Measurements from ENCODE around the gene EAF2. TPM values are rescaled to one million over a fixed set of nuclear protein-coding genes. Genes with fewer than 3 reads are reported as not detected.
A peak's percentile ranks its signal among the peaks of the same experiment; 100 is the strongest.

Gene EAF2
- total RNA-seq, 6 experiments from 2014 or later, result 1.4 to 3.0 (median 2.0) TPM

DNA sequence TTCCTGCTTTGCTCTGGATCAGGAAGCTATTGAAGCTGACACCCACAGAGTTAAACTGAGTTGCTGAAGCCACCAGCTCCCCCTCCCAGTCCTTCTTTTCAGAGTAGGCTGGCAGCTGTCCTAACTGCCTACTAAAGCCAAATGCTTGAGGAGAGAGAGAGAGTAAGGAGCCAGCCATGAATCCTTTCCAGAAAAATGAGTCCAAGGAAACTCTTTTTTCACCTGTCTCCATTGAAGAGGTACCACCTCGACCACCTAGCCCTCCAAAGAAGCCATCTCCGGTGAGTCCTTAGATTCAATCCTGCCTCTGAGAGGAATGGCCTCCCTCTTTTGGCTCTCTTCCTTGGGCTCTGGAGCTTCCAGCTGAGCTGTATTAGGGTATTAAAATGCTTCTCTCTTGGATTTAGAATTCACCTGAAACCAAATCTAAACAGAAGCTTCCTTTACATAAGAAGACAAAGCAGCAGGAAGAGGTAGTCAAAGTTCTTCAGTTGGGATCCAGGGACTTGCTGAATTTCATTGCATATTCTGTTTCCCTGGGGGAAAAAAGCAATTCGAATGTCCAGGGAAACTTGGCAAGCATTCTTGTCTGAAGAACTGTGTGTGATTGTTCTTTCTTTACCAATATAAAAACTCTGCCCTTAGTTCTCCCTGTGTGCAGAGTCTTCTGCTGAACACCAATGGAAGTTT, 59.4 kb downstream of the EAF2 start, which contains the start of gene SLC15A2:
SLC15A2 (plus strand) TSS at position 101 of the 690 bp plus-strand sequence; CDS start at position 177, 76 bp downstream.
- TF ChIP-seq CTCF (IDR thresholded peaks at IDR 0.05), result no peak
- TF ChIP-seq POLR2A (IDR thresholded peaks at IDR 0.05), result no peak
- no peaks in the 10 kb centered on the region for H3K9me3 ChIP-seq
- 45% methylated on average over 3 of the region's 3 CpGs for WGBS (ENCODE audit: insufficient coverage, low coverage, low lambda C conversion rate, missing lambda C conversion rate)
- intact Hi-C loops (cut with DNase I), result no loop called here
- DNase-seq (no peak), ATAC-seq (peak in 1 of 4 donors; percentile 42)
- H3K4me1 ChIP-seq, result peaks cover 0 to 9% (median 0%) of the 10 kb centered on the region in 4 donors
- H3K36me3 ChIP-seq, result no peaks in the 10 kb centered on the region
- no peak within 1 kb of the TSS for H3K27ac ChIP-seq
- H3K4me3 ChIP-seq, result no peak within 1 kb of the TSS
- H3K27me3 ChIP-seq, result no peaks in the 10 kb centered on the region

GRCh38 chr3:121895121-121895520, 60.1 kb downstream of the EAF2 start:
- Histone ChIP-seq H3K27me3 (no peaks in the 10 kb centered on the region), H3K4me1 (peaks cover 0 to 9% (median 0%) of the 10 kb centered on the region in 4 donors), H3K27ac (no peak overlapping the region), H3K9me3 (no peaks in the 10 kb centered on the region), H3K36me3 (no peaks in the 10 kb centered on the region), H3K4me3 (no peak overlapping the region)
- DNase-seq (peak in 1 of 3 donors; percentile 56), ATAC-seq (peak; percentile 86 to 100 (median 92))
- intact Hi-C loops (cut with DNase I), result no loop called here
- WGBS (ENCODE audit: insufficient coverage, low coverage, low lambda C conversion rate, missing lambda C conversion rate), result 6% methylated on average over 1 of the region's 1 CpG
- TF ChIP-seq CTCF (IDR thresholded peaks at IDR 0.05) (no peak), POLR2A (IDR thresholded peaks at IDR 0.05) (no peak)

- TF ChIP-seq POLR2A (IDR thresholded peaks at IDR 0.05), result no peak
- TF ChIP-seq CTCF (IDR thresholded peaks at IDR 0.05), result no peak
- Histone ChIP-seq H3K9me3 (no peaks in the 10 kb centered on the region), H3K4me1 (peaks cover 0 to 9% (median 0%) of the 10 kb centered on the region in 4 donors), H3K4me3 (no peak overlapping the region), H3K36me3 (no peaks in the 10 kb centered on the region), H3K27me3 (no peaks in the 10 kb centered on the region), H3K27ac (no peak overlapping the region)
- intact Hi-C loops (cut with DNase I), result no loop called here
- ATAC-seq (no peak), DNase-seq (no peak)
These were observed 60.7 kb downstream of the EAF2 start for GRCh38 chr3:121895736-121896135.

DNA sequence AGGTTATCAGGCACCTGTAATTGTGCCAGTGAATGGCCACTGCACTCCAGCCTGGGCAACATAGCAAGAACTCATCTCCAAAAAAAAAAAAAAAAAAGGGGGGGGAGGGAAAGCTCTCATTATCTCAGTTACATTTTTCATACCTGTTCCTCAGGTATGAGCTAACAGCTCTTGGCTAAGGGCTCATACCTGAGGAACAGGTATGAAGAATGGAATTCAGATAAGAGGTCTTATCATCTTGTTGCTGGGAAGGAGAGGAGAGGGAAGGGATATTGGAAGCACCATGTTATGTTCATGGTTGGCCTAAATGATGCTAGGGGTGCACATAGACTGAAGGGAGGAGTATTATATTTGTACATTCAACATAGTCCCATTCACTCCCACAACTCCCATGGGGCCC, 61.8 kb downstream of the EAF2 start:
- no peak for DNase-seq
- no peak for ATAC-seq
- Histone ChIP-seq H3K4me3 (no peak overlapping the region), H3K27me3 (no peaks in the 10 kb centered on the region), H3K27ac (no peak overlapping the region), H3K4me1 (peaks cover 0 to 9% (median 0%) of the 10 kb centered on the region in 4 donors), H3K36me3 (no peaks in the 10 kb centered on the region), H3K9me3 (no peaks in the 10 kb centered on the region)
- intact Hi-C loops (cut with DNase I), result no loop called here
- TF ChIP-seq CTCF (IDR thresholded peaks at IDR 0.05), result no peak
- no peak for TF ChIP-seq POLR2A (IDR thresholded peaks at IDR 0.05)
